LHCN-M2 (cell line): Measurements from ENCODE around the gene CPTP. TPM values are rescaled to one million over a fixed set of nuclear protein-coding genes. Genes with fewer than 3 reads are reported as not detected.

Experiments
- DNase-seq: peaks from one replicate; pipeline ENCODE4 v3.0.0-alpha.2; 2012; ENCODE audit warnings: low read depth
- total RNA-seq: library from RNA; depleted of rRNA; stranded (reverse); fragments of >200 nt; gene quantifications from 2 replicates; pipeline ENCODE4 v1.2.3, GENCODE V29; 2014

The CPTP gene
- total RNA-seq, 1 experiment from 2014 or later: 27.7 TPM

DNA sequence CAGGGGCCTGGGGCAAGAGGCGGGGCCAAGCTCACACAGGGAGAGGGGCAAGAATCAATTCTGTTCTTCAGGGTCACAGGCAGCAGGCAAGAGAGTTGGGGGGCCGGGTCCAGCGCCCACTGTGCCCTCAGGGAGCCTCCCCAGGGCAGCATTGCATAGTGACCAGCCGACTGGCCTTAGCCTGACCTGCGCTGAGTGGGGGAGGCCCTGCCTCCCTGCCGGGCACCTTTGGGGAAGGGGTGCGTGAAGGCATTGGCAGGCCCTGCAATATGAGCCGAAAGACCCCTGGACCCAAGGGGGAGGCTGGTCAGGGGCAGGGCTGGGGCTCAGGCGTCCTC, 32.2 kb upstream of the CPTP start:
- DNase-seq: no peak

DNA sequence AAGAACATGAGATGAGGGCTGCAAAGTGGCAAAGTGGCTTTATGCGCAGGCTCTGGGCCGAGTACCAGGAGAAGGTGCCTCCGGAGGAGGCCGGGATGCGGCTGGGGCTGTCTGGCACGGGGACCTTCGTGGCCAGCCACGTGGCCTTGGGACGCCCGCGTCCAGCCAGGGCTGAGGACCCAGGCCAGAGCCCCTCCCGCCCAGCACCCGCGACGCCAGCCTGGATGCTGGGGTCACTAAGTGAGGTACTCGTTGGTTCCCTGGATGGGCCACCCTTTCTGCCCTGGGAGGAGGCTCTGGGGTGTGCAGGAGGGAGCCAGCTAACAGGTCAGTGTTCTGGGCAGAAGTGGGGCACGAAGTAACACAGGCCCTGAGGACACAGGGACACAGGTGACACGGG, 31.8 kb upstream of the CPTP start:
- no peak for DNase-seq

DNA sequence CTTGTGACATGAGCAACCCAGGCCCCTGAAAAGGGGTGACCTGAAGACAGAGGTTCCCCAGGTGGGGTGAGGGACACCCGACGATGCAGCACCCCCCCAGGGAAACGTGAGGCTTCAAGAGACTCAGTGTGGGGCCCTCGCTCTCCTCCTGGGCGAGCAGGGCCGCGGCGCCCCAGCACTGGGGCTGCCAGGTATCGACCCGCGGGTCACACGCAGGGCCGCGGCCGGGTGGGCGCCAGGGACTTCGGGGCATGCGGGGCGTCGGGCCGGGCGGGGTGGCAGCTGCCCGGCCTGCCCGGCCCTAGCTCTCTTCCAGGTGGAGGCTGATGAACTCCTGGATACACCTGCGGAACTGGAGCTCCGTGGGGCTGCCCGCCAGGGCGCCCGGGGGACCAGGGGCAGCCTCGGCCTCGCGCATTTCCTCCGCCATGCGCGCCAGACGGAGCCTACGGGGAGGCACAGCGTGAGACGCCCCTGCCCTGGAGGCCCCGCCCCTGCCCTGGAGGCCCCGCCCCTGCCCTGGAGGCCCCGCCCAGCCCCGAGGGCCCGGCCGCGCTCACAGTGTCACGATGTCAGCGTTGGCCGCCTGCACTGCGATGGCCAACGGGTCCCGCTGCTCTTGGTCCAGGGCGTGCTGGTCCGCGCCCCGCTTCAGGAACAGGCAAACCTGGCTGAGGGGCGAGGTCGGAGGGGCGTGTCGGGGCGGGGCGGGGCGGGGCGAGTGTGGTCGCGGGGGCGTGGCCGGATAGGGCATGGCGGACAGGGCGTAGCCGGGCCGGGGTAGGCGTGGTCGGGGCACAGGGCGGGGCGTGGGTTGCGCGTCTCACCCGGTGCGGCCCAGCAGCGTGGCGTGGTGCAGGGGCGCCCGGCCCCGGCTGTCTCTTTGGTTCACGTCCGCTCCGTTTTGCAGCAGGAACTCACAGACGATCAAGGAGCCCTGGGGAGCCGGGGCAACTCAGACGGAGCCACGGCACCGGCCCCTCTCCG, 31.0 kb upstream of the CPTP start:
- DNase-seq: no peak

DNA sequence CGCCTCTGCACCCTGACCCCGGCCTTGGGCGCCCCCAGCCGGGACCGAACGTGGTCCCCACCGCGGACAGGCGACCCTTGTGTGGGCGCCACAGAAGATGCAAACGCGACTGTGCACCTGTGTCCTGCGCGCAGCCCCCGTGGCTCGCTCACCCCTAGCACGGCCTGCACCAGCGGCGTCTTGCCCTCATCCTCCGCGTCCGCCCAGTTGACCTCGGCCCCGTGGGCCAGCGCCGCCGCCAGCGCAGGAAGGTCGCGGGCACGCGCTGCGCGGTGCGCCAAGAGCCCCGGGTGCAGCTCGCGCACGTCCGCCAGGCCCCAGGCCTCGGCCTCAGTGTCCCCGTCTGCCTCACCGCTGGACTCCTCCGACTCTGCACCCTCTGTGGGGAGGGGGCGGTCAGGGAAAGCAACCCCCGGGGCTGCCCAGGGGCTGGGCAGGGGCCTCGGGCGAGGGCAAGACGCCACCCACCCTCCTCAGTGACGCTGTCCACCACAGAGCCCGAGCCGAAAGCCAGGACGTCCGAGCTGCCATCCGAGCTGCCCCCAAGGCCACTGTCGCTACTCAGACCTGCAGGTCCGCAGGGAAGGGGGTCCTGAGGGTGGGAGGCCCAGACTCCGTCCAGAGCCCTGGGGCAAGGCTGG, 30.2 kb upstream of the CPTP start:
- DNase-seq: no peak

DNA sequence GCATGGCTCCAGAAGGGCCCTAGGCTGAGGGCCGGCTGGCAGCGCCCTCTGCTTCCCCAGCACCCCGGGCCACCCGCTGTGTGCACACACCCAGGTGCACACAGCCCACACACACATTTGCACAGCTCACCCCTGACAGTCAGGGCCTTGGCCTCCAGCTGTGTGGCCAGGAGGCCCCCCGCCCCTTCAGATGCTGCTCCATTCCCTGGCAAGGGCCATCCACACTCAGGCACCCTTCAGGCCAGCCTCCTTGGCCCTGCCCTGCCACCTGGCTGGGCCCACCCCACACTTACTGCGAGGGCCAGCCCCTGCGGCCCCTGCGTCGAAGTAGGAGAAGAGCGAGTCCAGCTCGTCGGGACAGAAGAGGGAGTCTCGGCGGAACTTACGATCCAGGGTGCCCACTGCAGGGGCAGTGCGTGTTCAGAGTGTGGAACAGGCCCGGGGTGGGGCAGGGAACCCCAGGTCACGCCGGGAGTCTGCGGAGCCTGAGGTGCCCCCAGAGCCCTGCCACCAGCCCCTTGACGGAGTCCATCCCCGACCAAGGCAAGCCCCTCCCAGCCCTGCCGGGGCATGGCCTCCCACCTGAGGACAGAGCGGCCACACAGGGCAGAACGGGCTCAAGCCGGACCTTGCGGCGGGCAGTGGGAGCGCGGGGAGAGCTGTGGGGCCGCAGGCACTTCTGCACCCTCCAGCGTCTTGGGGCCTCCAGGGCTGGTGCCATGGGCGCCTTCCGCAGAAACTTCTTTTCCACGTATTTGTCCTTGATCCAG, 29.3 kb upstream of the CPTP start:
- no peak for DNase-seq

DNA sequence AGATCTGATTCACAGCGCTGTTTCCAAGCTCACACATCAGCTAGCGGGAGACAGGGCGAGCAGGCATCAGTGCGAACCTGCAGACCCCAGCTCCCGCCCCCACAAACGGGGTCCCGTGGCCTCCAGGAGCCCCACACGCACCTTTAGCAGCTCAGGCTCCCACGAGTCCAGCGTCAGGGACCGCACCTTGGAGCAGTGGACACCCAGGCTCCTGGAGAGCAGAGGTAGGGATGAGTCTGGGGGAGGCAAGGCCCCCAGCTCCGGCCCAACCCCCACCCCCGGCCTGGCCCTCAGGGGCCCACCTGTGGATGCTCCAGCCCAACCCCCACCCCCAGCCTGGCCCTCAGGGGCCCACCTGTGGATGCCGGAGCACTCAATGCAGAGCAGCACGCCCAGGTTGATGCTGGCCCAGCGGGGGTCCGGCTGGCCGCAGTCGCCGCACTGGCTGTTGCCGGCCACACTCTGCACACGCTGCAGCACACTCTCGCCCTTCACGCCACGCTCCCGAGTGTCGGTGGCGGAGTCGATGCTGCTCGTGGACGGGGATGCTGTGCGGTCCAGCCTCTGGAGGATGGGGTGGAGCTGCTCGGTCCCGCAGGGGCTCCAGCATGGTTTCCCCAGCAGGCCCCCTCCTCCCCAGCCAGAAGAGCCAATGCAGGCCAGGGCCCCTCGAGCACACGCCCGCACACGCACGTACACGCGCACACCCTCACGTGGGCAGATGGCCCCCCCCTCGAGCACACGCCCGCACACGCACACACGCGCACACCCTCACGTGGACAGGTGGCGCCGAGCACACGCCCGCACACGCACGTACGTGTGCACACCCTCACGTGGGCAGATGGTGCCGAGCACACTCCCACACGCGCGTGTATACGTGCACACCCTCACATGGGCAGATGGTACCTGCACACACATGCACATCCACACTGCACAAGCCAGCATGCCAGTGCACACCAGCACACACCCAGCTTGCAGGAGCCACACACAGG, 28.2 kb upstream of the CPTP start:
- DNase-seq: no peak

DNA sequence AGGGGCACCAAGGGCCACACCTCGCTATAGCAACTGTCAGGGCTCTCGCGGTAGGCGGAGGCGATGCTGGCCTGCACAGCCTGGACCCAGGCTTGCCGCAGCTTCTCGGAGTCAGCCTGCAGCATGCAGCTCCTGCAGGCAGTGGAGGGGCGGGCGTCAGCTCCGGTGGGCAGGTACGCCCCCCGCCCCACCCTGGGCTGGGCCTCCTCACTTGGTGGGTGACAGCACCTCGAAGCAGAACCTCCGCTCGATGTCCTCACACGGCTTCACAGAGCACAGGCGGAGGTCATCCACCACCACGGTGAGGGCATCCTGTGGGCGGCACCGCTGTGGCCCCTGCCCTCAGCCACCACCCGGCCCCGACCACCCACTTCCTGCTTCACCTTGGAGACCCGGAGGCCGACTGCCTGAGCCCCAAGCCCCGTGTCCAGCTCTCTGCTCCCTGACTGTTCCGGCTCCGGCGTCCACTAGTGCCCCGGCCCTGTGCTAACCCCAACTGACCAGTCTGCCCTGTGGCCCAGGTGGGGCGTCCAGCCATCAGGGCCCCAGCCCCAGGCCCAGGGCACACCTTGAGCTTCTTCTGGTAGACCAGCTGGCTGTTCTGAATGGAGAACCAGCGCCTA, 26.7 kb upstream of the CPTP start:
- DNase-seq: no peak

DNA sequence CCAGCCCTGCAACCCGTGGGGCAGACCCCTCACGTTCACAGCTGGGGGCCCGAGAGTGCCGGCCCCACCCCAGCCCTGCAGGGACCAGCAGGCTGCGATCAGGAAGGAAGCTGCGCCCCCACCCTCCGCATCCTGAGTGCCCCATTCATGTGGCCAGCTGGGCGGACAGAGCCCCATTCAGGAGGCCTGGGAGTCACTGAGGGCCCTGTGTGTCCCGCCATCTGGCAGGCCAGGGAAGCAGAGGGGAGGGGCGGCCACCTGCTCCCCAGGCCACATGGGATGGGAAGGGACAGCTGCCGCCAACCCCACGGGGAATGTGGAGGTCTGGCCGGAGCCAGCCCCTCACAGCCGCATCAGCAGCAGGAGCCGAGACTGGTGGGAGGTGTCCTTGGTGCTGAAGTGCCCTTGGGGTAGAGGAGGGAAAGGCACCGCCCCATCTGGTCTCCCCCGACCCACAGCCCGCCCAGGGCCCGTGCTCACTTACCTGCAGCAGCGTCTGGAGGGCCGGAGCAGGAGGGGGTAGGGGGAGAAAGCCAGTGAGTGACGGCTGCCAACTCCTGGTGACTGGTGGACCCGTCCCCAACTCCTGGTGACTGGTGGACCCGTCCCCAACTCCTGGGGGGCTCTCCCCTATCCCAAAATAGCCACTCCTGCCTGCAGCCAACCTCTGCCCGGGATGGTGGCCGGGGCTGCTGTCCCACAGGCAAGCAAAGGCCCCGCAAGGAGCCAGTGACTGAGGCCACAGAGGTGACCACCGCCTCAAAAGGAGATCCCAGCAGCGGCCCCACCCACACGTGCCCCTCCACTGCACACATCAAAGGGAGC, 25.5 kb upstream of the CPTP start:
- peak; percentile 47 for DNase-seq

DNA sequence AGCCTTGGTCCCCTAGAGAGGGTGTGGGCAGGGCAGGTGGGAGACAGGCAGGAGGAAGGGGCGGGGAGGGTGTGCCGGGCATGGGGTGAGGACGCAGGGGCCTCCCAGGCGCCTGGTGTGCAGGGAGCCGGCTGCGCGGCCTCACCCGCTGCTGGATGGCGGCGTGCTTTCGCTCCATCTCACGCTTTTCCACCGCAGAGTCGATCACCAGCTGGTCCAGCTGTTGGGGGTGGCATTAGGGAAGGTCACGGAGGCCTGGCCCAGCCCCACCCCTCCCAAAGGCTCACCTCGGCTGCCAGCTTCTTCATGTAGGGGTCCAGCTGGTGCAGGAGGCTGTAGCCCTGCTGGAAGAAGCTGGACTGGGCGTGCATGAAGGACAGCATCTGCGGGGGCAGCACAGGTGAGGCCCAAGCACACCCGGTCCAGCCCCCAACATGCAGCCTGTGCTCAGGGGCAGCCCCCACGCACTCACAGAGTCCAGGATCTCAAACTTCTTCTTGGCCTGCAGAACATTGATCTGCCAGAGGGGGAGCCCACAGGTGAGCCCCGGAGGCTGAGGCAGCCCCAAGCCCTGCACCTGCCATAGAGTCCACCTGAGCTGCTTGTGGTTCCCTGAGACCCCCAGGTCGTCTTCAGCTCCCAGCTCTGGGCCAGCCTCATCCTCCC, 24.8 kb upstream of the CPTP start:
- DNase-seq: no peak

DNA sequence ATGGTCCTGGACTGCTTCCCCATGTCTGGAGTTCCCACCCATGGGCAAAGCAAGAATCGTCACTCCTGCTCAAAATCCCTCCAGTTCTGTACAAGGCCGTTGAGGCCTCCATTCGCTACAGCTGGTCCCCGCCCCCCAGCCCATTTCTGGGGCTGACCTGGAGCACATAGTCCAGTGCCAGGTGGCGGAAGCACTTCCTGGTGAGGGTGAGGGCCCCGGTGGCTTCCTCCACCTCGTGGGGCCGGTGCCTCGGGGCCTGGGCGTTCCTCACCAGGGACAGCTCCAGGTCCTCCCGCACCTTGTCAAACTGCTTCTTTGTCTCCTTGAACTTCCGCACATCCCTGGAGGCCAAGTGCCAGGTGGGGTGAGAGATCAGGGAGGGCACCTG, 24.3 kb upstream of the CPTP start:
- no peak for DNase-seq

DNA sequence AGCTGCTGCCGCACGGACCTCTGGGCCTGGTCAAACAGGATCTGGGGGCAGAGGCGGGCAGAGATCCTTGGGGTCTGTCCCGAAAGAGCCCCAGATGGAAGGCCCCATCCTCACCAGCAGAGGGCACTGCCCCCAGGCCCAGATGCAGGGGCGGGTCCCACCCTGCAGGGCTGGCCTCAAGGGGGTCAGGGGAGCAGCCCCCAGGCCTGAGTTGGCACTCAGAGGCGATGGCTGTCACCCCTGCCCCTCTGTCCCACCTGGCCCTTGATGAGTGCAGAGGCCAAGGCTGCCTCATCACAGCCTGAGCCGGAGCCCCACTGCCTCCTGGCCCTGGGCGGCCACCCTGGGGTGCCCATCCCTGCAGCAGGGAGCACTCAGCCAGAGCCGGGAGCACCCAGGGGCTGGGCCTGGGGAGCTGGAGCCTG, 22.6 kb upstream of the CPTP start:
- no peak for DNase-seq

DNA sequence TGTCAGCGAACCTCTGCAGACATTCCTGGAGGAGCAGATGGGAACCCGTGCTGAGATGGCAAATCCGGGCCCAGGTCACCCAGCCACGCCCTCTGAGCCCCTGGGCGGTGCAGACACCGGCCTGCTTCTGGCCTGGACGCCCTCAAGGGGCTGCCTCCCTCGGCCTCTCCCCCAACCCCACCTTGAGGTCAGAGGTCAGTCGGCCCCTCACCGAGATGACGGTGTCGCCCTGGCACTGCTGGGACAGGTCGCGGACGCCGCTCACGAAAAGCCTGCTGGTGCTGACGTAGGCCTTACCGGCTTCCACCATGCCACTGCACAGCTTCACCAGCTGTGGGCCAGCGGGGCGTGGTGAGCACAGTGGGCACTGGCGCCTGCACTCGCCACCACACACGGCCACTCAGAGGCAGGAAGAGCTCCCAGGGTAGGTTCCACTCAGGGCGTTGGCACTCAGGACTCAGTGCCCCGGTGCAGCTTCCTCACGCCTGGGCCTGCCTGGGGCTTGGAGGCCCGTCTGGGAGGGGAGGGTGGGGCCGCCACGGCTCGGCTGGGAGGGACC, 21.6 kb upstream of the CPTP start:
- no peak for DNase-seq

DNA sequence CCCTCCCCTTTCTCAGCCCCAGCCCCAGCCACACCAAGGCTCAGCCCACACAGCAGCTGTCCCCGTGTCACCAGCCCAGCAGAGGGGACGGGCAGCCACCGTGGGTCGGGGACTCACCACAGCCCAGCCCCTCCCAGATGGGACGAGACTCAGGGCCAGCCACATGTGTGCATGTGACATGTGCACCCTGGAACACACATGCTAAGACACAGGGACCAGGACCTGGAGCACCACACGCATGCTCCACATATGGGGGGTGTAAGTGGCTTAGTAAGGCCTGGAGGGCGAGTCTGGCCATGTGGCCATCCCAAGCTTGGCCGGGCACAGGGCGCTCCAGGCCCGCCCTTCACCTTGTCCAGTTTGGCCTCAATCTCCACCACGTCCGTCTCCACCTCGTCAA, 20.9 kb upstream of the CPTP start:
- DNase-seq: no peak

DNA sequence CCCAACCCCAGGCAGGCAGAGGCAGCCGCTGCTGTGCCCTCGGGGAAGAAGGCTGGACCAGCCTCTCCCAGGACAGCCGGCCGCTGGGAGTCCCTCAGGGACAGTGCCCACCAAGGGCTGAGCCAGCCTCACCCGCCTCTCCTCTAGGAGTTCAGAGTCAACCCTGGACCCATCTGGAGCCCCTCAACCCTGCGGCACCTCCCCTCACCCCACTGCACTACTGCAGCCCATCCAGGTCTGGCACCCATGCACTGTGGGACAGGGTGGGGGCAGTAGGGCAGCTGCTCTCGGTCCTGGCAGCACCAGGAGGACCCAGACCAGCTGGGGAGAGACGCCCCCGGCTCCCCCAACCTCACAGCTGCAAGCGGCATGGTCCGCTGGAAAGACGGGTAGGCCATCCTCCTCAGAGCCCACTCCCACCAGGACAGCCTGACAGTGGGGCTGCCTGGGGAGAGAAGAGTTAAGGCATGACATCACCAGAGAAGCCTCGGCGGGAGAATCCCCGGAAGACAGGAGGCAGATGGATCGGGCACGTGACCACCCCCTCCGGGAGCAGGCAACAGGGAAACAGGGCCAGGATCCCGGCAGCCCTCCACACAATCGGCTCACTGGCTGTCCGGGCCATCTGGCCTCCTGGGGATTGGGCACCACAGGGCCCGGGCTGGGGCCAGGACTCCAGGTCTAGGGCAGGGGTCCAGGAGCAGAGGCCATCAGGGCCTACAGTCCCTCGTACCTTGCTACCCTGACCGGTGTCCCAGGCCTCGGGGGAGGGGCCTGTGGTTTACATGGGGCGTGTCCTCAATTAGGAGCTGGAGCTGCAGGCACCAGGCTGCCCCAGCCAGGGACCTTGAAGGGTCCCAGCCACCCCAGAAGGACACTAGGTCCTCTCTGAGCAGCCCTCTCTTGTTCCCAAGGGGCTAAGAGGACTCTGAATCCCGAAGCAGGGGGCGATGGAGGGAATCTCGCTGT, 20.0 kb upstream of the CPTP start:
- DNase-seq: peak; percentile 77

DNA sequence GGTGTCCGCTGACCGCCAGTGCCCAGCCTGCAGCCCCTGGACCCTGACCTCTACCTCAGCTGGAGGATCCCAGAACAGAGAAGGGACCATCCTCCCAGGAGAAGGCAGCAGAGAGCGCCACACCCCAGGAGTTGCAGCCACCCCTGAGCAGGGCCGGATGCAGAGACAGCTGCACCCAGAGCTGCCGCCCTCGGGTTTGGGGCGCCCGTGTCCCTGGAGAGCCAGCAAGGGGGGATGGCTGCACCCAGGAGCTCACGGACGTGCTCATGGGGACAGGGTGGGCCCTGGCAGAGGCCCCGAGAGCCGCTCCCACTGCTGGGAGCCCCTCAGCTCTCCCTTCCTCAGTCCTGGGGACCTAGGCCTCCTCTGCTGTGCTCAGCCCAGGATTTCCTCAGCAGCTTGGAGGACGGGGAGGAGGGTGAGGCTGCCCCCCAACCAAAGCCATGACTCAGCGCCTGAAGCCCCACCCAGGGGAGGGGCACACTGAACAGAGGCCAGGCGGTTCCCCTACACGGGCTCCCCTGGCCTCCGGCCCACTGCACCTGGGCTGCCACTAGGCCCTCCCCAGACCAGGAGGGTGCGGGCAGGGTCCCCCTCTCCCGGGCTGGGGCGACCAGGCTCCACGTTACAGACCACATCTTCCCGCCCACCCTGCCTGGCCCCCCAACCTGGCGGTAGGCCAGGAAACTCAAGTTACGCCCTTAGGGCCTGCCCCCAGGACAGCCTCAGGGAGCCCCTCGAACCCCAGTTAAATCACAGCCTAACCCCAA, 19.1 kb upstream of the CPTP start:
- peak; percentile 80 for DNase-seq

DNA sequence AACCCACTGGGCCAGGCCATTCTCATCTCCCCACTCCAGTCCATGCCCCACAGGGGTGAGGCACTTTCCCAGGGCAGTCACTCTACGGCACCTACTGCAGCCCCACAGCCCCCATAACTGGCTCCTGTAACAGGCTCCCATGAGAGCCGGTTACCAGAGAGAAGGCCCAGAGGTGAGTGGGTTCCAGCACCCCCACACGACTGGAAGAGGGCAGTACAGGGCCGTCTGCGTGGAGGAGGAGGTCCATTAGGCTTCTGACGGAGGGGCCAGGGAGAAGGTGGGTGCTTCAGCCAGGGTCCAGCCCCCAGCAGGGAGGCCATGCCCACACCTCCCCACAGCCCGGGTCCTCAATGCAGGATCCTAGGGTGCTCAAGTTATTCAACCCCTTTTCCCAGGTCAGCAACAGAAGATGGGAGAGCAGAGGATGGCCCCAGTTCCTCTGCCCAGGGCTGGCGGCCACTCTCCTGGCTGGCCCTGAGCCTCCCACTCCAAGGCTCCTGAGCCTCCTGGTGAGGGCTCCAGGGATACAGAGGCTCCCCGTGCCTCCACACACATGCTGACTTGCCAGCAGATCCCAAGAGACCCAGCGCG, 18.4 kb upstream of the CPTP start:
- DNase-seq: peak; percentile 37
